NT2/D1 (cell line): ENCODE measurements around the gene RAD18.

ENCODE experiments used
- SUZ12 ChIP-seq: IDR thresholded peaks from 2 replicates; pipeline ENCODE4 v1.6.1; 2011; ENCODE audit not compliant: insufficient read length, insufficient read depth; ENCODE audit errors: extremely low read depth
- YY1 ChIP-seq: IDR thresholded peaks from 2 replicates; pipeline ENCODE4 v1.6.1; 2011; ENCODE audit not compliant: insufficient read length, insufficient read depth
- ZNF274 ChIP-seq: IDR thresholded peaks from 2 replicates; pipeline ENCODE4 v1.6.1; 2011; ENCODE audit warnings: mild to moderate bottlenecking, low read depth, low read length

- TF ChIP-seq ZNF274 (no peak), YY1 (no peak), SUZ12 (no peak)
Measured at GRCh38 chr3:8873740-8874139, 89.5 kb downstream of the RAD18 start.
